HEK293T (cell line): ENCODE measurements around the gene PPP2R3A.

Experiments
- CTCF ChIA-PET: fragments of 350-600 bp; formaldehyde crosslinking; extraction: SDS; loops from one replicate; lab custom pipeline; 2021; ENCODE audit warnings: antibody characterized with exemption, inconsistent platforms; lab: Yijun Ruan, JAX
- POLR2A ChIA-PET: fragments of 350-600 bp; formaldehyde crosslinking; extraction: SDS; loops from one replicate; lab custom pipeline; 2020; ENCODE audit warnings: antibody characterized with exemption, inconsistent platforms; lab: Yijun Ruan, JAX
- DNase-seq: peaks from one replicate; pipeline ENCODE4 v3.0.0; 2012; ENCODE audit warnings: mixed read lengths; ENCODE audit errors: extremely low spot score
- ARNT ChIP-seq: fragments of 450-650 bp; IDR thresholded peaks from 2 replicates; pipeline ENCODE4 v1.6.1; 2017; ENCODE audit warnings: mild to moderate bottlenecking
- BHLHE40 ChIP-seq: fragments of 450-650 bp; IDR thresholded peaks from 2 replicates; pipeline ENCODE4 v1.6.1; 2016; ENCODE audit warnings: mild to moderate bottlenecking, moderate library complexity, borderline replicate concordance
- CTBP1 ChIP-seq: fragments of 450-650 bp; IDR thresholded peaks from 2 replicates; pipeline ENCODE4 v1.6.1; 2016; ENCODE audit warnings: borderline replicate concordance
- ELF4 ChIP-seq: fragments of 450-650 bp; IDR thresholded peaks from 2 replicates; pipeline ENCODE4 v1.6.1; 2017; ENCODE audit warnings: antibody characterized with exemption
- FOXA1 ChIP-seq: fragments of 450-650 bp; IDR thresholded peaks from 2 replicates; pipeline ENCODE4 v1.6.1; 2016; ENCODE audit warnings: mild to moderate bottlenecking
- FOXK2 ChIP-seq: fragments of 450-650 bp; IDR thresholded peaks from 2 replicates; pipeline ENCODE4 v1.6.1; 2016; ENCODE audit warnings: mild to moderate bottlenecking
- FOXM1 ChIP-seq: fragments of 450-650 bp; IDR thresholded peaks from 2 replicates; pipeline ENCODE4 v1.6.1; 2017; ENCODE audit warnings: mild to moderate bottlenecking, borderline replicate concordance
- HDGF ChIP-seq: fragments of 450-650 bp; IDR thresholded peaks from 2 replicates; pipeline ENCODE4 v1.6.1; 2017; ENCODE audit warnings: antibody characterized with exemption, borderline replicate concordance
- L3MBTL2 ChIP-seq: fragments of 450-650 bp; conservative IDR thresholded peaks from 2 replicates; pipeline ENCODE4 v1.6.1; 2016; ENCODE audit warnings: mild to moderate bottlenecking
- LEF1 ChIP-seq: fragments of 450-650 bp; IDR thresholded peaks from 2 replicates; pipeline ENCODE4 v1.6.1; 2017; ENCODE audit warnings: mild to moderate bottlenecking, borderline replicate concordance
- NFRKB ChIP-seq: fragments of 450-650 bp; IDR thresholded peaks from 2 replicates; pipeline ENCODE4 v1.6.1; 2016; ENCODE audit warnings: mild to moderate bottlenecking, moderate library complexity
- PKNOX1 ChIP-seq: fragments of 450-650 bp; IDR thresholded peaks from 2 replicates; pipeline ENCODE4 v1.6.1; 2016
- SP1 ChIP-seq: fragments of 450-650 bp; IDR thresholded peaks from 2 replicates; pipeline ENCODE4 v1.6.1; 2017
- SUZ12 ChIP-seq: fragments of 450-650 bp; IDR thresholded peaks from 2 replicates; pipeline ENCODE4 v1.6.1; 2016; ENCODE audit warnings: mild to moderate bottlenecking
- TARDBP ChIP-seq: fragments of 450-650 bp; IDR thresholded peaks from 2 replicates; pipeline ENCODE4 v1.6.1; 2016
- ZNF384 ChIP-seq: fragments of 450-650 bp; IDR thresholded peaks from 2 replicates; pipeline ENCODE4 v1.6.1; 2016

Gene PPP2R3A

GRCh38 chr3:136023264-136023978 is 57.9 kb downstream of the PPP2R3A start:
- no peak for TF ChIP-seq SUZ12
- TF ChIP-seq LEF1 = no peak
- TF ChIP-seq HDGF = no peak
- TF ChIP-seq ELF4 = no peak
- no peak for TF ChIP-seq CTBP1
- no peak for TF ChIP-seq ARNT
- DNase-seq = no peak
- POLR2A ChIA-PET = no interaction called here
- CTCF ChIA-PET = interaction anchor here (0.6 kb wide), 1 partner anchor 19 kb away, joined by 5 read pairs; no protein-coding TSS in a partner anchor

GRCh38 chr3:136036306-136036705 is 70.8 kb downstream of the PPP2R3A start:
- no peak for DNase-seq
- TF ChIP-seq FOXA1 (no peak), NFRKB (no peak), FOXM1 (no peak), SUZ12 (no peak), TARDBP (no peak), CTBP1 (no peak)
- ChIA-PET CTCF (no interaction called here), POLR2A (no interaction called here)

- POLR2A ChIA-PET = no interaction called here
- no peak for TF ChIP-seq LEF1
- TF ChIP-seq BHLHE40 = no peak
- TF ChIP-seq ELF4 = no peak
Observed at GRCh38 chr3:136038668-136039067, 73.1 kb downstream of the PPP2R3A start.

GRCh38 chr3:136042608-136043221 is 77.2 kb downstream of the PPP2R3A start:
- CTCF ChIA-PET = interaction anchor here (0.6 to 1.4 kb wide), 13 partner anchors 13 to 306 kb away, joined by 3 to 10 read pairs (median 4); partner anchors contain the start of gene MSL2
- DNase-seq = peak; percentile 29
- no peak for TF ChIP-seq PKNOX1
- TF ChIP-seq CTBP1 = no peak
- no peak for TF ChIP-seq FOXA1
- no peak for TF ChIP-seq FOXM1
- no peak for TF ChIP-seq LEF1
- TF ChIP-seq BHLHE40 = no peak
- no peak for TF ChIP-seq SP1
- no peak for TF ChIP-seq FOXK2
- TF ChIP-seq SUZ12 = no peak
- no peak for TF ChIP-seq L3MBTL2
- TF ChIP-seq ARNT = no peak
- POLR2A ChIA-PET = no interaction called here

More at GRCh38 chr3:136038668-136039067, 73.1 kb downstream of the PPP2R3A start:
- CTCF ChIA-PET = interaction anchor here (1.2 kb wide), 1 partner anchor 714 kb away, joined by 3 read pairs; the partner anchor contains the start of gene STAG1
- no peak for DNase-seq

GRCh38 chr3:136044980-136045745 is 79.6 kb downstream of the PPP2R3A start:
- POLR2A ChIA-PET = no interaction called here

More at GRCh38 chr3:136044980-136045745, 79.6 kb downstream of the PPP2R3A start:
- CTCF ChIA-PET = no interaction called here
- DNase-seq = no peak
- TF ChIP-seq PKNOX1 (no peak), FOXK2 (no peak), BHLHE40 (no peak), FOXA1 (no peak), FOXM1 (no peak), L3MBTL2 (no peak), HDGF (no peak), CTBP1 (no peak), TARDBP (no peak), SUZ12 (no peak), ARNT (no peak), ZNF384 (no peak), SP1 (no peak), LEF1 (no peak), NFRKB (no peak)
